HG02588 (cell line): Measurements from ENCODE around the gene PPP1R11.
"Not testable (repeated sequence)": the region's sequence is repeated elsewhere in the genome, so short reads cannot be mapped to it uniquely, and the experiment has no call there.

Experiments used
- ATAC-seq: cut with Tn5 transposase; IDR thresholded peaks from one replicate; pipeline ENCODE4 v1.9.1; 2021; ENCODE audit warnings: mild to moderate bottlenecking, moderate library complexity; ENCODE audit not compliant: unreplicated experiment

The PPP1R11 gene, protein sequence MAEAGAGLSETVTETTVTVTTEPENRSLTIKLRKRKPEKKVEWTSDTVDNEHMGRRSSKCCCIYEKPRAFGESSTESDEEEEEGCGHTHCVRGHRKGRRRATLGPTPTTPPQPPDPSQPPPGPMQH

DNA sequence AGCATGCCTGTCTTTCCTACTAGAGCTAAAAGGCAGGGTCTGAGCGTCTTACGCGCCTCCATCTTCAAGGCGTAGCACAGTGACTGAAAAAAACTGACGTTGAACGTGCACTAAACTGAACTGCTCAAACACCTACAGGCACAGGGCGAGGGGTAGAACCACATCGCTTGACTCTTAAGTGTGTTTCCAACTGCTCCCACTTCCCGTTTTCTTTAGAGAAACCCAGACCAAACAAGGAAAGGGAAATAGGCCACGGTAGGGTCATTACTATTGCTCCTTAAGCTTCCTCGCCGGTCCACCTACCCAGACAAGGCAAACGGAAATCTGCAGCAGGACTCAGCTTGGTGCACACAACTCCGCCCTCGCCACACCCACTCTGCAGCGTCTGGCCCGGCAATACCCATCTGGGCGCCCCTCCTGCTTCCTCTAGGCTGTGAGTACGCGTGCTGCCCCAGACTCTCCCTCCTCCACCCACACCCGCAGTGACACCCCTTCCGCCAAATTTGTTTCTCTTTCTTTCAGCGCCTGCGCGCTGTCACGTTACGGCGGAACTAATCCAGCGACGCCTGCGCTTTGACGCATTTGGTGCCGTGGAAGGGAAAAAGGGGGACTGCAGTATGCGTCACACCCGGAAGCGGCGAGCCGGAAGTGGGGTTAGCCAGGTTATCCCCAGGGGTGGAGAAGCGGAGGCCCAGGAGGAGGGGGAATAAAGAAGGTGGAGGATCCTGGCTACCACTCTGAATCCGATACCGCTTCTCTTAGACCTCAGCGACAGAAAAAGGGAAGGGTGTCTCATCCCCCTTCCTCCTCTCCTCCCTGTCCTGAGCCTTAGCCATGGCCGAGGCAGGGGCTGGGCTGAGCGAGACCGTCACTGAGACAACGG lies at the start of gene PPP1R11:
Gene PPP1R11, plus strand, starts transcription at position 622 of the 883 bp plus-strand sequence. Its CDS starts 213 bp downstream, at position 835.
- peak; percentile 94 for ATAC-seq

DNA sequence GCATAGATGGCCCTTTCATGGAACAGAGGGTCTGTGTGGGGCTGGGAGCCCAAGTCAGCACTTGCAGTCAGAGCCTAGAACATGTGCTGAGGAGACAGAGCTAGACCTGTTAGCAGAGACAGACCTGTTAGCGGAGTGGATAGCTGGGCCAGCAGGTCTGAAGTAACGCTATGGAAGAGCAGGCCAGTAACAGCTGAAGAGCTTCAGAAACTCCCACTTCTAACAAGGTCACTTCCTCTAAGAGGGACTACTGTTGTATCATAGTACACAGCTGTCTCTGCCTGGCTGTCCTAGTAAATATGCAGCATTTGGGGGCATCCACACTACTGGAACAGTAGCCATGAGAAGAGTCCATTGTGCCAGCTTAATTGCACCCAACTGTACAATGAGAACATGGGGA lies 47.2 kb upstream of the PPP1R11 start:
- ATAC-seq: no peak

DNA sequence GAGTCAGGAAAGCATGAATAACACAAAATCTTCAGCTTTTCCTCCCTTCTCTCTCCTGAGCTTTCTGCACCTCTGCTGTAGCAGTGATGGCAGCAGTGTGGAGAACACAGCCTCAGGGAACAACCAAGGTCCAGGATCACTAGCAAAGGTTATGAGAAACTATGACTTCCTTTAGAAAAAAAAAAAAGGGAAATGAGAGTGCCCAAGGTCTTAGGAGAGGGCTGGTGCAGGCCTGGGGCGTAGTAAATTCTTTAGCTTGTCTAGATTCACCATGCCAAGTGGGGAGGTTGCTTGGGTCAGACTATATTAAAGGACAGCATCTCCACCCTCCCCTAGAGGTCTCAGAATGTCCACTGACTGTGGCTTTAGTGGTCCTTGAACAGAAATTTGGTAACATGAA lies 46.4 kb upstream of the PPP1R11 start:
- no peak for ATAC-seq

DNA sequence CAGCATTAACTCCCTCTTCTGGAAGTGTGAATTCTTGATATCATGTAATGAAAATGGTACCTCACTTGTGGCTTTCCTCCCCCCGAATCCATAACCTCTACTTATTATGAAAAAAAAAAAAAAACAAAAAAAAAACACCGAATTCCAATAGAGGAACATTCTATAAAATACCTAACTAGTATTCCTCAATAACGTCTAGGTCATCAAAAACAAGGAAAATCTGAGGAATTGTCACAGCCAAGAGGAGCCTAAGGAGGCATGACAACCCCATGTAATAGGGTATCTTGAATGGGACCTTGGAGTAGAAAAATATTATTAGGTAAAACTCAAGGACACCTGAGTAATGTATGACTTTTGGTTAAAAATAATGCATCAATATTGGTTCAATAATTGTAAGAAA lies 44.8 kb upstream of the PPP1R11 start:
- ATAC-seq: no peak

DNA sequence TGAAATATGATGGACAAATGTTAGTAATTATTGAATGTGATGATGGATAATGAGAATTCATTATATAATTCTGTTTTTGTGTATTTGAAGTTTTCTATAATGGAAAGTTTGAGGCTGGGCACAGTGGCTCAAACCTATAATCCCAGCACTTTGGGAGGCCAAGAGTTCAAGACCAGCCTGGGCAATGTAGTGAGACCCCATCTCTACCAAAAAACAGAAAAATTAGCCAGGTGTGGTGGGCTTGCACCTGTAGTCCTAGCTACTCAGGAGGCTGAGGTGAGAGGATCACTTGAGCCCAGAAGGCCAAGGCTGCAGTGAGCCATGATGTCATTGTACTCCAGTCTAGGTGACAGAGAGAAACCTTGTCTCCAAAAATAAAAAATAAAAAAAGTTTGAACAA lies 44.3 kb upstream of the PPP1R11 start:
- not testable (repeated sequence) for ATAC-seq

DNA sequence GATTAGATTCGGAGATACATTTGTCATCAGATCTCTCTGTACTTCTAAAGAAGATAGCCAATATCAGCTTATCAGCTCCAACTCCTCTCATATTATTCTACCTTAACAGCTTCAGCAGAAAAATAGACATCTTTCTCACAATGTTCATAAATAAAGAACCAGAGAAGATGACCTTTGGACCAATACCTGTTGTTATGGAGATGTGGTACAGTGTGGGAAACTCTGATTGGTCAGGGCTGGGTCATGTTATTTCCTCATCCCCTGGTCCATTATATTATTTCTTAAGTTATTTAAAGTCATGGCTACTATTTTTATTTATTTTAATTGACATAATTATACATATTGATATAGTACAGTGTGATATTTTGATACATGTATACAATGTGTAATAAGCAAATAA lies 41.8 kb upstream of the PPP1R11 start:
- ATAC-seq: no peak

DNA sequence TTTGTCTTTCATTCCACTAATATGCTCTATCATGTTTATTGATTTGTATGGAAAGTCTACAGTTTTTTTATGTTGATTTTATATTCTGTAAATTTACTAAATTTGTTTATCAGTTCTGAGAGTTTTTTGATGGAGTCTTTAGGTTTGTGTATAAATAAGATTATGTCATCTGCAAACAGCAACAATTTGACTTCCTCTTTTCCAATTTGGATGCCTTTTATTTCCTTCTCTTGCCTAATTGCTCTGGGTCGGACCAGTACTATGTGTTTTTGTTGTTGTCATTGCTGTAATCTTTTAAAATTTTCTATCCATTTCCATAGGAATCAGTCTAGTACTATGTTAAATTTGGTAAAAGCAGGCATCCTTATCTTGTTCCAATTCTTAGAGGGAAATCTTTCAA lies 37.4 kb upstream of the PPP1R11 start:
- no peak for ATAC-seq

DNA sequence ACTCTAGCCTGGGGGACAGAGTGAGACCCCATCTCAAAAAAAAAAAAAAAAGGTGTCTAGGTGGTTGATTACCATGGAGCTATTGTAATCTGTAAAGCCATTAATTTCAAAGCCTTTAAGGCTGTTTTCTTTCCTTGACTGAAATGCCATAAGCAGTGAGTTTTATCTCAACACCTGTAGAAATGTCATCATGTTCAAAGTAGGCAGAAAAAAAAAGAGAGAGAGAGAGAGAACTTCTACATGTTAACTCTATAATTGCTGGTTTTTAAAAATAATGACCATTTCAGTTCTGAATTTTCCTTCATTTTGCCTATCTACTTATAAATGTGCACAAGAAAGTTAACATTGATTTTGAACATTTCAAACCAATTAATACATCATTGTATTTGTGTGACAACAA lies 35.6 kb upstream of the PPP1R11 start:
- ATAC-seq: no peak

DNA sequence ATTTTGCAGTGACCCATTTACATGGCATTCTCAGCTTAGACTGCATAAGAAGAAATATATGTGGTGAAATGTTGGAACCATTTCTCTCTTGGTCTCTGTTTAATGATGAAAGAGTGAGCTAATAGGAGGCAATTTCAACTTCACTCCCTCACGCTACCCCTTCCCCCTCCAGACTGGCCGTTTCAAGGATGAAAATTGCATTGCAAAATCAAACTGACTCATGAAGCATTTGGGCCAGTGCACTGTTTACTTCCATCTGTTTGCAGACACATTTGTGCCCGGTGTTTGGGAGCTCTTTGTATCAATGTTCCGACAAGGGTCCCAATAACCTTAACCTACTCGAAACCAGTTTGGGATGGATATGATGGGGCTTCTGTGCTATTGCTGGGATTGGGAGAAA lies 33.6 kb upstream of the PPP1R11 start:
- not testable (repeated sequence) for ATAC-seq

DNA sequence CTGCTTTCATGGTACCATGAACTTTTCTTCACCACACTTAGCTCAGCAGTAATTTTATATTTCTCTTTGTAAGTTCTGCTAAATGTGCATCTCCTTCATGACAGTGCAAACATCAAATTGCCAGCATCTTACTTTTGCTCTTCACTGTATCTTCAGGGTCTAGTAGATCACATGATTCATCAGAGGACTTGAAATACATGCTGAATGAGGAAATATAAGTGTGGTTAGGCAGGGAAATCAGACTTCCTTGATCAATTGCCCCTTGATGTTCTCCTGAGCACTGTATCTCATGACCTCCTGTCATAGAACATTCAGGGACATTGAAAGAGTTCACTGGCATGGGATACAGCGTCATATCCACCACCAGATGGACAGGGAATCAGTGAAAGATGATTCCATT lies 31.2 kb upstream of the PPP1R11 start:
- ATAC-seq: no peak

DNA sequence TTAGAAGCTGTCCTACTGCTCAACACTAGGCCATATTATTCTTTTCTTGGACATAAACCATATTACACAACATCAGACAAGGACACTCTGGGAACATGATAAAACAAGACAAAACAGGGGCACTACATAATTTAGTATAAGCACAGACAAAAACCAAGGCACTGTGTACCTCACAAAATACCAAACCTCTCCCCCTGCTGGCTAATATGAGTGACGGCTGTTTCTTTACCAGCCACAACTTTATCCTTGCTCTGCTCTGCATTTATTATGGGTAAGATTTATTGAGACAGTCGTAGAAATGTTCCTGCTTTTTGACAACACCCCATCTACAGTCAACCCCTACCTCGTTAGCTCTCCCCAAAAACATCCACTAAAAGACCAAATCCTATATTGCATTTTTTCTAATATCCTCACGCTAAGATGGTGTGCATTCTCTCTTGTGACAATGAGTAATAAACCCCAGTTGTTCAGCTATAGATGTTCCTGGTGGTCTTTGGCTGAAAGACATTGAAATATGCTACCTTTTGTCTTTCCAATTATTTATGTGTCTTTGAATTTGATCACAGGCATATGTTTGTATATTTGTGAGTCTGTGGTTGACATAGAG lies 29.7 kb upstream of the PPP1R11 start:
- no peak for ATAC-seq

DNA sequence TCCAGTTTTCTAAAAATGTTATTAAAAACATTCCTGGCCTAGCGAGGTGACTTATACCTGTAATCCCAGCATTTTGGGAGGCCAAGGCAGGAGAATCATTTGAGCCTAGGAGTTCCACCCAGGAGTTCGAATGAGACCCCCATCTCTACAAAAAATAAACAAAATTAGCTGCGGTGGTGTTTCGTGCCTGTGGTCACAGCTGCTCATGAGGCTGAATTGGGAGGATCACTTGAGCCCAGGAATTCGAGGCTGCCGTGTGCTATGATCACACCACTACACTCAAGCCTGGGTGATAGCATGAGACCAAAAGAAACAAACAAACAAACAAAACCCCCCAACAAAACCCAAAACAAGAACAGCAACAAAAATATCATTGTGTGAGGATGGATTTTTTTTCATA lies 25.8 kb upstream of the PPP1R11 start:
- no peak for ATAC-seq

DNA sequence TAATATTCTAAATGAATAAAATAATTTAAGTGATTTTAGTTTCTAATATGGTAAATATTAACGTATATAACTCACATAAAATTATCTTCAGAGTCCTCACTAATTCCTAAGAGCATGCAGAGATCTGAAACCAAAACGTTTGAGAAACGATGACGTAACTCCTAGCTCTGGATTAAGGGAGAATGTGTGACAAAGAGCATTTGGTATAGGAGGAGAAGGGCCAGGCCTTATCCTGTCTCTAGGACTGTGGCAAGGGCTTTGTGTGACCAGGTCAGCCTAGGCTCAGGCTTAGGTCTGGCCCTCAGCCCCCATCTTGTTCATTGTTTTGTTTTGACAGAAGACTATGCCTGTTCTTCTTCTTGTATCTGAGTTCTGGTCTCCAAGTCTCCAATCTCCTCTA lies 25.2 kb upstream of the PPP1R11 start:
- ATAC-seq: no peak

DNA sequence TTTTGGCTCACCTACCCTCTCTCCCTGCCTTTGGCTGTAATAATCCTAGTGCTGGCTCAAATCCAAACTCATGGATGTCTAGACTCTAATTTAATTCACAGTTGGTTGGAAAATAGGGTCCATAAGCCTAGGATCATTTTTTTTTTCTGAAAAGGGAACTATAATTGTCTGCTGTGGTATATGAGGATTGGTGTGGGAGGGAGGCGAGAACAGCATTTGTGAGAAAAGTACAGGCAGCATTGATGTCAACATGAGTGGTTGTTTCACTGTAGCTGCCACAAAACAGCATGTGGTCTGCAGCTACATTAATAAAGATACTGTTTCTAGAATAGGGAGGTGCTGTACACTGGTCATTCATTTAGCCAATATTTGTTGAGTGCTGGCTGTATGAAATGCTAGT lies 24.5 kb upstream of the PPP1R11 start:
- ATAC-seq: no peak

DNA sequence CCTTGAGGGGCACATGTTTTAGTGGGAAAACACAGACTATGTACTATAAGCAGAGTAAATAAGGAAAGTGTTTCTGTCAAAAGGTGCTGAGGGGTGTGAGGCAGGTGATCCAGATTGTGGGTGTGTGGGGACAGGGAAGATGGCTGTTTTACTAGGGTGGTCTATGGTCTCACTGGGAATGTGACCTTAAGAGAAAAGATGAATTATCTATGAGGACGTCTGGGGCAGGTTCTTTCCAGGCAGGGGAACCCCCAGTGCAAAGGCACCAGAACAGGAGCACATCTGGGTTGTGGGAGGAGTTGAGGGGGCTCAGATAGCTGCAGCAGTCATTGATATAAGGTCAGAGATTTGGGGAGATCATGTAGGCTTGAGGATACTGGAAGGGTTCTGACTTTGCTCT lies 24.1 kb upstream of the PPP1R11 start:
- no peak for ATAC-seq

DNA sequence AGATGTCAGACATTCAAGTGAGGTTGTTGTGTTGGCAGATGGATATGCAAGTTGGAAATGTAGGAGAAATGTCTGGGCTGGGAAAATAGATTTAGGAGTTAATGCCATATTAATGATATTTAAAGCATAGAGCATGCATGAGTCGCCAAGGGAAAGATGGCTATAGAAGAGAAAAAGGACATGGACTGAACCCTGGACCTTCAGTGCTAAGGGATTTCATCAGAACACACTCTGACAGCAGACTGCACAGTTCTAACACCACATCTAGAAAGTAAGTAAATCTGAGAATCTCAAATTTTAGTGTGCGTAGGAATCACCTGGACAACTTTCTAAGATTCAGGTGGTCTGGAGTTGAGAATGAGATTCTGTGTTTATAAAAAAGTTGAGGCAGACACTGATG lies 23.3 kb upstream of the PPP1R11 start:
- ATAC-seq: no peak

DNA sequence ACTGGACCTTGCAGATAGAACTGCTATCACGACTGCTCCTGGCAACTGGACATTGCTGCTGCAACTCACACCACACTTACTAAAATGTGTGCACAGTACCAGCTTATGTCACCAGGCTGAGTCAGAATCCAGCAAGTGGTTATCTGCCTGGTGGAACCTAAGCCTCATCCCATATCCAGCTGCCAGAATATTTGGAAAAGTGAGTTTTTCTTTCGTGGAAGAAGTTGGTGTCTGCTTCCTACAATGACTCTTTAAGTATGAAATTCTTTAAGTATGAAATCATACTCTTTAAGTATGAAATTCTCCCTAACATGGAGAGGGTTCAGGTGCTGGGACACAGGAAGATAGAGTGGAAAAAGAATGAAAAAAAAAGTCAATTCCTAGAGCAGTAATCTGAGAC lies 22.4 kb upstream of the PPP1R11 start:
- ATAC-seq: no peak

DNA sequence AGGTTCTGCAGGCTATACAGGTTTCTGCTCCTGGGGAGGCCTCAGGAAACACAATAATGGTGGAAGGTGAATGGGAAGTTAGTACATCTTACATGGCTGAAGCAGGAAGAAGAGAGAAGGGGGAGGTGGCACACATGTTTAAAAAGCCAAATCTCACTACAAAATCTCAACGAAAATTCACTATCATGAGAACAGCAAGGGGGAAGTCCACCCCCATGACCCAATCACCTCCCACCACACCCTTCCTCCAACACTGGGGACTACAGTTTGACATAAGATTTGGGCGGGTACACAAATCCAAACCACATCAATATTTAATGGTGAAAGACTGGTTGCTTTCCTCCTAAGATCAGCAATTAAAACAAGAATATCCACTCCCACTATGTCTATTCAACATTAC lies 19.8 kb upstream of the PPP1R11 start:
- no peak for ATAC-seq

DNA sequence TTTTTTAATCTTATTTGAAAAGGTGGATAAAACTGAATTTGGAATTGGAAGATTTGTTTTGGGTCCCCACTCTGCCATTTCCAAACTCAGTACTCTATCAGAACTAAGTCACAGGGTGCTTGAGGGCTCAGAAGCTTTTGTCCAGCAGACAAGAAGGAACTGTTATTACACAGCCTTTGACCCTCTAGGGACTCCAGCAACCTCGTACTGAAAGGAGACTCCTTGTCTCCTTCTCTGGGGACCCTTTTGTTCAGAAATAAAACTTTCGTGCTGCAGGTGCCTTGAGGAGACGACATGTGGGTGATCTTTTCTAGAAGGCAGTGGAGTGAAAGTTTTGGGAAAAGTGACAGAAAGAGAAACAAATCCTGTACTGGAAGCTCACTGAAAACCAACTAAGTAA lies 13.3 kb upstream of the PPP1R11 start:
- no peak for ATAC-seq

DNA sequence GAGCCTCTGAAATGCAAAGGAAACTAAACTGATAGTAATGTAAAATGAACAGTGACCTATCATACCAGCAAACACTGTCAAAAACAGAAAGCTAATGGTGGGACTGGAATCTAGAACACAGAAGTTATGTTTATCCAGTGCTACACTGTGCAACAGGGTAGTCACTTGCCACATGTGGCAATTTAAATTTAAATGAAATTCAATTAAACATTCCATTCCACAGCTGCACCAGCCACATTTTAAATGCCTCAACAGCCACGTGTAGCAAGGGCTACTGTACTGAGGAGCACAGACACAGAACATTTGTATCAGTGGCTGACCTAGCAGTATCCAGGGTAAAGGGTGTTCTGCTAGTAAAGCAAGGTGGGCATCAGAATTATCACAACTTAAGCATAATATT lies 11.5 kb upstream of the PPP1R11 start:
- no peak for ATAC-seq

DNA sequence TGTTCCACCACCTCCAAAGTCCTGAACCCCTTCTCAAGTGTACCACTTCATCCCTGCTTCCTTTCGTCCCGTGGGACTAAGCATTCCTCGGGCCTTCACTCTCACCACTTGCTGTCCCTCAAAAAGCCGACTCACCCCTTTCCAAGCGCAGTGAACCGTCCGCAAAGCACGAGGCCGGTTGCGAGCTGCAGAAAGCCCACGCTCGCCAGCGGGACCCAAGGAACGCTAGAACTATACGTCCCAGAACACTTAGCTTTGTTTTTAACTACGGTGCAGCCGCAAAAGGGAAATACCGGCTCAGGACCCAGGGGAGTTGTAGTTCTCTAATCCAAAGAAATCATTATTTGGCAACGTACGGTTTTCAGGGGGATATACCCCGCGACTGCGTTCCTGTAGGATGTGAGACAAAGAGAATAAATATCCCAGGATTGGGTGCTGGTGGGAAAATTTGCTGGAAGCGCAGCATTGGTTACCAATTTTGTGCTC lies 6.3 kb upstream of the PPP1R11 start:
- no peak for ATAC-seq
